ENCODE measurements around the gene SIRT3. TPM values are rescaled to one million over a fixed set of nuclear protein-coding genes. Genes with fewer than 3 reads are reported as not detected.

Gene SIRT3
- total RNA-seq, 1 donor from 2014 or later: 22.4 TPM

- no peaks in the 10 kb centered on the region for H3K4me1 ChIP-seq
- H3K27me3 ChIP-seq: peaks cover 7% of the 10 kb centered on the region
- no peaks in the 10 kb centered on the region for H3K9me3 ChIP-seq (ENCODE audit: low read depth)
- no peaks in the 10 kb centered on the region for H3K79me2 ChIP-seq (ENCODE audit: low read depth)
- no peaks in the 10 kb centered on the region for H4K20me1 ChIP-seq (ENCODE audit: low read depth)
- no peak overlapping the region for H3K4me3 ChIP-seq
- Mint-ChIP-seq H3K27me3 (ENCODE audit: insufficient read depth, low read depth) (peaks cover 9% of the 10 kb centered on the region), H3K4me3 (no peak overlapping the region), H3K9me3 (peaks cover 5% of the 10 kb centered on the region), H3K36me3 (no peaks in the 10 kb centered on the region), H3K4me1 (peaks cover 3% of the 10 kb centered on the region), H3K27ac (no peak overlapping the region)
- H3K4me2 ChIP-seq: no peak overlapping the region
- H3F3A ChIP-seq (ENCODE audit: low read depth): no peaks in the 10 kb centered on the region
- no peak overlapping the region for H3K27ac ChIP-seq
- H3K36me3 ChIP-seq: no peaks in the 10 kb centered on the region
- no peak for TF ChIP-seq EZH2 (IDR thresholded peaks at IDR 0.05)
- TF ChIP-seq CTCF (IDR thresholded peaks at IDR 0.05): no peak
- no peak for TF ChIP-seq EZH2phosphoT487 (IDR thresholded peaks at IDR 0.05)
- DNase-seq (ENCODE audit: low spot score): no peak
- H2AFZ ChIP-seq (replicated peaks): no peak overlapping the region
- H3K9ac ChIP-seq: no peak overlapping the region
Measured at GRCh38 chr11:276219-276618, 40.1 kb upstream of the SIRT3 start.

GRCh38 chr11:272931-273198, 36.7 kb upstream of the SIRT3 start:
- no peaks in the 10 kb centered on the region for H3K36me3 ChIP-seq
- H3K4me1 ChIP-seq: no peaks in the 10 kb centered on the region
- H3F3A ChIP-seq (ENCODE audit: low read depth): no peaks in the 10 kb centered on the region
- Mint-ChIP-seq H3K9me3 (peaks cover 11% of the 10 kb centered on the region), H3K36me3 (peaks cover 1% of the 10 kb centered on the region), H3K4me3 (no peak overlapping the region), H3K27ac (no peak overlapping the region), H3K4me1 (peaks cover 6% of the 10 kb centered on the region), H3K27me3 (ENCODE audit: insufficient read depth, low read depth) (peaks cover 7% of the 10 kb centered on the region)
- no peaks in the 10 kb centered on the region for H3K79me2 ChIP-seq (ENCODE audit: low read depth)
- TF ChIP-seq CTCF (IDR thresholded peaks at IDR 0.05) (no peak), EZH2phosphoT487 (IDR thresholded peaks at IDR 0.05) (no peak), EZH2 (IDR thresholded peaks at IDR 0.05) (no peak)
- no peak overlapping the region for H3K9ac ChIP-seq
- no peak overlapping the region for H3K27ac ChIP-seq
- no peaks in the 10 kb centered on the region for H3K9me3 ChIP-seq (ENCODE audit: low read depth)
- no peaks in the 10 kb centered on the region for H4K20me1 ChIP-seq (ENCODE audit: low read depth)
- no peak overlapping the region for H3K4me2 ChIP-seq
- DNase-seq (ENCODE audit: low spot score): no peak
- H3K27me3 ChIP-seq: peaks cover 3% of the 10 kb centered on the region
- no peak overlapping the region for H2AFZ ChIP-seq (replicated peaks)
- H3K4me3 ChIP-seq: no peak overlapping the region

- peaks cover 3% of the 10 kb centered on the region for H3K27me3 Mint-ChIP-seq (ENCODE audit: insufficient read depth, low read depth)
- H3K4me1 Mint-ChIP-seq: peaks cover 3% of the 10 kb centered on the region
- Histone ChIP-seq H3K79me2 (ENCODE audit: low read depth) (no peaks in the 10 kb centered on the region), H3K4me2 (no peak overlapping the region), H3K27ac (no peak overlapping the region), H3K9me3 (ENCODE audit: low read depth) (no peaks in the 10 kb centered on the region), H3K4me1 (no peaks in the 10 kb centered on the region), H2AFZ (replicated peaks) (no peak overlapping the region), H3K4me3 (no peak overlapping the region), H3F3A (ENCODE audit: low read depth) (no peaks in the 10 kb centered on the region), H3K36me3 (no peaks in the 10 kb centered on the region), H4K20me1 (ENCODE audit: low read depth) (no peaks in the 10 kb centered on the region), H3K9ac (no peak overlapping the region), H3K27me3 (peaks cover 3% of the 10 kb centered on the region)
- no peak for TF ChIP-seq EZH2phosphoT487 (IDR thresholded peaks at IDR 0.05)
- TF ChIP-seq CTCF (IDR thresholded peaks at IDR 0.05): no peak
- no peak for TF ChIP-seq EZH2 (IDR thresholded peaks at IDR 0.05)
- no peak overlapping the region for H3K27ac Mint-ChIP-seq
- DNase-seq (ENCODE audit: low spot score): no peak
- H3K36me3 Mint-ChIP-seq: peaks cover 1% of the 10 kb centered on the region
- H3K4me3 Mint-ChIP-seq: no peak overlapping the region
- peaks cover 7% of the 10 kb centered on the region for H3K9me3 Mint-ChIP-seq
Measured at GRCh38 chr11:272195-272930, 36.2 kb upstream of the SIRT3 start.

All from neural progenitor cell (in vitro differentiated cells).